Hindlimb muscle (tissue), 1 donor: Measurements from ENCODE around the gene TUBA1B. TPM values are rescaled to one million over a fixed set of nuclear protein-coding genes. Genes with fewer than 3 reads are reported as not detected.
A peak's percentile ranks its signal among the peaks of the same experiment; 100 is the strongest.
"Not testable (repeated sequence)": the region's sequence is repeated elsewhere in the genome, so short reads cannot be mapped to it uniquely, and the experiment has no call there.

Experiments
- DNase-seq: peaks from one replicate; pipeline ENCODE4 v3.0.0-alpha.2; 2013
- polyA plus RNA-seq: library from polyadenylated mRNA; unstranded; fragments of 120-200 nt; gene quantifications from one replicate; pipeline ENCODE4 v1.2.1, GENCODE V29; 2013; ENCODE audit not compliant: insufficient read length

Gene TUBA1B
- polyA plus RNA-seq, result 835 TPM

GRCh38 chr12:49131051-49131893 lies at the start of gene TUBA1B:
Gene TUBA1B (minus strand): TSS chr12:49131395. CDS start chr12:49131300, 95 bp downstream.
- peak; percentile 94 for DNase-seq

DNA sequence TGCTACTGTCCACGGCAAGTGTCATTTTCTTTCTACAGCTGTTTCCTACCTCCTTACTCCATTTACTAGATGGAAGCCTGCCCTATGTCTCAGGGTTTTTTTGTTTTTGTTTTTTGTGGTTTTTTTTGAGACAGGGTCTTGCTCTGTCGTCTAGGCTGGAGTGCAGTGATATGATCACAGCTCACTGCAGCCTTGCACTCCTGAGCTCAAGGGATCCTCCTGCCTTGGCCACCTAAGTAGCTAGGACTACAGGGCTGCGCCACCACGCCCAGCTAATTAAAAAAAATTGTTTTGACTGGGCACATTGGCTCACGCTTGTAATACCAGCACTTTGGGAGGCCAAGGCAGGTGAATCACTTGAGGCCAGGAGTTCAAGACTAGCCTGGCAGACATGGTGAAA lies 43.0 kb upstream of the TUBA1B start:
- DNase-seq, result no peak

DNA sequence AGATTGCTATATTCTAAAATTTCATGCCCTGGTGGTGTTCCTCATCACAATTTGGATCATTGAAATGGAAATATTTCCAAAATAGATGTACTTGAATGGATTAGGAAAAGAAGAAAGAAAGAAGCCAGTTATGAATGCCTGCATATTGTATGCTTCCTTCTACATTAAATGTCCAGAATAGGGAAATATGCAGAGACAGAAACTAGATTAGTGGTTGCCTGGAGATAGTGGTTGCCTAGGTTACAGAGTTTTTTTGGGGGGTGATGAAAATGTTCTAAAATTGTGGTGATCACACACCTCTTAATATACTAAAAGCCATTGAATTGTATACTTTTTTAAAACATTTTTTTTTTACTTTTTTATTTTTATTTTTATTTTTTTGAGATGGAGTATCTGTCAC lies 39.7 kb upstream of the TUBA1B start:
- no peak for DNase-seq

GRCh38 chr12:49165114-49165513 lies 33.9 kb upstream of the TUBA1B start:
- no peak for DNase-seq

GRCh38 chr12:49161901-49162300 lies 30.7 kb upstream of the TUBA1B start:
- DNase-seq, result not testable (repeated sequence)

DNA sequence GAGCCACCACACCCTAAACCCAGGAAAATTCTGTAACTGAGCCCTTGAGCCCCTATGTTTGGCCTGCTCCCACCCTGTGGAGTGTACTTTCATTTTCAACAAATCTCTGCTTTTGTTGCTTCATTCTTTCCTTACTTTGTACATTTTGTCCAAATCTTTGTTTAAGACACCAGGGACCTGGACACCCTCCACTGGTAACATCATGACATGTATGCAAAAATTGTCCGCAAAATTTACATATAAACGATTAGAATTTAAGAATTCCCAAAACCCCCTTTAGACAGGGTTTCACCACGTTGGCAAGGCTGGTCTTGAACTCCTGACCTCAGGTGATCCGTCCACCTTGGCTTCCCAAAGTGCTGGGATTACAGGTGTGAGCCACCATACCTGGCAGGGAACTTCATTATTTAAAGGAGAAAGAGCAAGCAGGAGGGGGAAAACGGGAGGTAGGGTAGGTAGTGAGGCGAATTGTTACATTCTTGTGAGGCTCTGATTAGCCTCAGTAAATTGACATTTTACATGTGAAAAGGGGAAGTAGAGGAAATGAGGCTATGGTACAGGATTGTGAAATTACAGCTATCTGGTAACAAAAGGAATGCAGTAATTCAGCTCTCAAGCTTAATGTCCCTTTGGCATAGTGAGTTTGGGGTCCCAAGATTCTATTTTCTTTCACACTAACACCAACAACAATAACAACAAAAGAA lies 30.0 kb upstream of the TUBA1B start:
- no peak for DNase-seq

GRCh38 chr12:49160399-49160798 lies 29.2 kb upstream of the TUBA1B start:
- no peak for DNase-seq

- no peak for DNase-seq
Measured at GRCh38 chr12:49154221-49154620, 23.0 kb upstream of the TUBA1B start.

DNA sequence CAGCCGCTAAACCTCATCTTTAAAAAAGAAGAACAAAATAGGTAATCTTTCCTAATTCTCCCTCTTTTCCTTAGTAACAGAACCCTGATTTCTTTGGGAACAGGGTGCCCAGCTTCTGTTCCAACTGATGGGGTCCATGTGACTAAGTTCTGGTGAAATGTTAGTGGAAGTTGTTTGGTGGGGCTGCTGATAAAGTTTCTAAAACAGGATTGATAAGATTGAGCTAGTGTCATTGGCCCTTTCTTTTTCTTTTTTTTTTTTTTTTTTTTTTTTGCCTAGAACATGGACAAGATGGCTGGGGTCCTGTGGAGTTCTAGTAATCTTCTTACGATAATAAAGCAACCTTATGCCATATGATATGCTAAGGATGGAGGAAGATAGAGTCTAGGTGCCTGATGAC lies 16.2 kb upstream of the TUBA1B start:
- DNase-seq, result no peak

- no peak for DNase-seq
Measured at GRCh38 chr12:49146406-49146805, 15.2 kb upstream of the TUBA1B start.

DNA sequence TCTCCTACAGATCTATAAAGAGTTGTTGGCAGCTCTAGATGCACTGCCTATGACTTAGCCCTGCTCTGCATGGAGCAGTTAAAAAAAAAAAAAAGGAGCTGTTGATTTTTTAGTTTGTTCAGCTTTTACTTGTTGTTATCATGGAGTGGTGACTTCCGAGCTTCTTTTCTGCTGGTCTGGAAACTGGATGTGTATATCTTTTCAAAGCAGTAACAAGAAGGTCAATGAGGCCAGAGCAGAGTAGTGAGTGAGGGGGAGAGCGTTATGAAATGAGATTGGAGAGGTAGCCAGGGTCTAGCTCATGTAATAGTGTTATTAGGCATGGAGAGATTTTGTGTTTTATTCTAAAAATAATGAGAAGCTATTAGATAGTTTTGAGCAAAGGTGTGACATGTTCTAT lies 13.2 kb upstream of the TUBA1B start:
- DNase-seq, result no peak

DNA sequence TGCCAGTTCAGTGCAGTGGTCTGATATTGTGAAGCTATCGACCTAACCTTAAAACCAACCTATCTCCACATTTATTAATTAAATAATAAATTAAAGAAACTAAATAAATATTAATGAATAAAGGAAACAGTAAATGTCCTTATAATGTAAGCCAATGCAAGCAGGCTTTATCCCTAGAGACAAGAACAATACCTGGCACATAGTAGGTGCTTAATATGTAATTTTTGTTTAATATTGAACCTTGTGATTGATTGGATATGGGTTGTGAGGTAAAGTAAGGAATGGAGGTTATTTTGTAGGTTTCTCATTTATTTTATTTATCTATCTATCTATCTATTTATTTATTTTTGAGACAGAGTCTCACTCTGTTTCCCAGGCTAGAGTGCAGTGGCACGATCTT lies 7.8 kb upstream of the TUBA1B start:
- DNase-seq, result no peak

DNA sequence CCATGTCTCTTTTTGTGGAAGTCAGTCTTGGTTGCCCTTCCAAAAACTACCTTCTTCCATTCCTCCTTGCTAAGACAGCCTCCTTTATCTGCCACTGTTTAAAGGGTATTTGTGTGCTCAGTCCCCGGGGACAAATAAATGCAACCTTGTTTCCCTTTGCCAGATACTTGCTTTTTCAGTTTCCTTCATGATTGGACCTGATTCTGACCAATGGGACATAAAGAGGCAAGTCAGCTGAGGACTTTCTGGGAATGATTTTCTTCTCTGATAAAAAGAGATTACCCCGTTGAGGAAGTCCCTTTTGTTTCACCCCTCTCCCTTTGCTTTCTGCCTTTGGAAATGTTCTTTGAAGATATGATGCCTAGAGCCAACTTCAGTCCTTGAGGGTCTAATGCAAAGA lies 7.4 kb upstream of the TUBA1B start:
- no peak for DNase-seq

DNA sequence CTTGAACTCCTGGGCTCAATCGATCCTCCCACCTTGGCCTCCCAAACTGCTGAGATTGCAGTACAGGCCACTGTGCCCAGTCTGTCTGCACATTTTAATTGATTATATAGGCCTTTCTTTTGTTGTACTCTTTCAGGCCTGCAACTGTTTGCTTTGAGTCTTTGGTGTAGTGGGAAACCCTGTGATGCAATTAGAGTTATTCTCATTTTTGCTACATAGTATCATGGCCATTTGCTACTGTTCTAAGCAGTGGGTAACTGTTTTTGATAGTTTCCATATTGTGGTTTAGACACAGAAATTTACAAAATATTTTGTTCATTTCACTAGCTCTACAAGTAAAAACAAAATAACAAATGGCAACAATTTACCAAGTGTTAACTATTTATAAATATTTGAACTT lies 6.3 kb upstream of the TUBA1B start:
- DNase-seq, result no peak

GRCh38 chr12:49136997-49137396 lies 5.8 kb upstream of the TUBA1B start:
- not testable (repeated sequence) for DNase-seq

DNA sequence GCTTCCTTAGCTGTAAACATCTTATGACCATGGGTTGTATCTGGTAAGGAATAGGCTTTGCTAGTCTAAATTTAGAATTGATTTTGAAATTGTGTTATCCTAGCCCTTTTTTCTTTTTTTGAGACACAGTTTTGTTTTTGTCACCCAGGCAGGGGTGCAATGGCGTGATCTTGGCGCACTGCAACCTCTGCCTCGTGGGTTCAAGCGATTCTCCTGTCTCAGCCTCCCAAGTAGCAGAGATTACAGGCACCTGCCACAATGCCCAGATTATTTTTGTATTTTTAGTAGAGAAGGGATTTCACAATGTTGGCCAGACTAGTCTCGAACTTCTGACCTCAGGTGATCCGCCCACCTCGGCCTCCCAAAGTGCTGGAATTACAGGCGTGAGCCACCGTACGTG lies 2.4 kb upstream of the TUBA1B start:
- no peak for DNase-seq

- DNase-seq, result no peak
Measured at GRCh38 chr12:49133014-49133413, 1.8 kb upstream of the TUBA1B start.

- peak; percentile 55 for DNase-seq
Measured at GRCh38 chr12:49131894-49132461, 783 bp upstream of the TUBA1B start.

GRCh38 chr12:49130151-49131050 lies 794 bp downstream of the TUBA1B start:
- peak; percentile 97 for DNase-seq

DNA sequence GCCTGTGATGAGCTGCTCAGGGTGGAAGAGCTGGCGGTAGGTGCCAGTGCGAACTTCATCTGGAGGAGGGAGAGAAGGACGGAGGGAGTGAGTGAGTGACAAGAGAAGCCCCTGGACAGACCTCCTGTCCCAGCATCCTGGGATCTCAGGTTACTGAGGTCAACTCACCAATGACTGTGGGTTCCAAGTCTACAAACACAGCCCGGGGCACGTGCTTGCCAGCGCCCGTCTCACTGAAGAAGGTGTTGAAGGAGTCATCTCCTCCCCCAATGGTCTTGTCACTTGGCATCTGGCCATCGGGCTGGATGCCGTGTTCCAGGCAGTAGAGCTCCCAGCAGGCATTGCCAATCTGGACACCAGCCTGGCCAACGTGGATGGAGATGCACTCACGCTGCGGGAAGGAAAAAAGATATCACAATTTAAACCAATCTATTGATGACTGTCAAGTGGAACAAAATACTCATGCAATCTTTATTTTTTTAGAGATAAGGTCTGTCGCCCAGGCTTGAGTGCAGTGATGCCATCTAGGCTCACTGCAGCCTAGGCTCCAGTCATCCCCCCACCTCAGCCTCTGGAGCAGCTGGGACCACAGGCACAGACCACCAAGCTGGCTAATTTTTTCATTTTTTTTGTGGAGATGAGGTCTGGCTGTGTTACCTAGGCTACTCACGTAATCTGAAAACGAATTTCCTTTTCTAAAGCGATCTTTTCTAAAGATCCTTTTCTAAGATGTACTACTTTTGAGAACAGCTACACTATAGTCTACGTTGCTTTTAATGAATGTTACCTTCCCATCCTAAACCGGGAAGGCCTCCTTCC lies 1.7 kb downstream of the TUBA1B start:
- DNase-seq, result no peak

DNA sequence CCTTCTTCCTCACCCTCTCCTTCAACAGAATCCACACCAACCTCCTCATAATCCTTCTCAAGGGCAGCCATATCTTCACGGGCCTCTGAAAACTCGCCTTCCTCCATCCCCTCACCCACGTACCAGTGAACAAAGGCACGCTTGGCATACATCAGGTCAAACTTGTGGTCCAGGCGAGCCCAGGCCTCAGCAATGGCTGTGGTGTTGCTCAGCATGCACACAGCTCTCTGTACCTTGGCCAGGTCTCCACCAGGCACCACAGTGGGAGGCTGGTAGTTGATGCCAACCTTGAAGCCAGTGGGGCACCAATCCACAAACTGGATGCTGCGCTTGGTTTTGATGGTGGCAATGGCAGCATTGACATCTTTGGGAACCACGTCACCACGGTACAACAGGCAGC lies 3.2 kb downstream of the TUBA1B start:
- DNase-seq, result not testable (repeated sequence)
